Naive thymus-derived CD4-positive, alpha-beta T cell (primary cell): ENCODE results near the gene NAP1L1. TPM values are rescaled to one million over a fixed set of nuclear protein-coding genes. Genes with fewer than 3 reads are reported as not detected.

Experiments
- ATAC-seq: fragments of 150-1000 bp; cut with Tn5 transposase; 2 replicates; pipeline ENCODE4 v1.10.0; 2021; ENCODE audit warnings: mild to moderate bottlenecking, moderate library complexity
- CTCF ChIA-PET: fragments of 350-600 bp; sonication (Branson Sonifier 250); formaldehyde crosslinking; loops from one replicate; lab custom pipeline; 2021; ENCODE audit warnings: antibody characterized with exemption; lab: Charles Lee
- POLR2A ChIA-PET: fragments of 350-600 bp; sonication (Branson Sonifier 250); formaldehyde crosslinking; loops from one replicate; lab custom pipeline; 2021; ENCODE audit warnings: antibody characterized with exemption, inconsistent platforms; lab: Charles Lee
- DNase-seq, 9 donors: peaks; one replicate each; pipeline versions ENCODE4 v3.0.0 to v3.0.0-alpha.2; 2020 to 2022; ENCODE audit warnings: mixed read lengths in 1 of 9
- H3K27ac ChIP-seq: one replicate; pipeline ENCODE4 v1.7.0; 2013; ENCODE audit warnings: mild to moderate bottlenecking, low read depth, low read length, moderate library complexity
- H3K27me3 ChIP-seq, 2 donors: one replicate each; pipeline ENCODE4 v1.7.0; 2013; ENCODE audit warnings: low read length in 2 of 2, mild to moderate bottlenecking in 2 of 2, moderate library complexity in 2 of 2; ENCODE audit not compliant: control insufficient read depth in 2 of 2, insufficient read depth in 2 of 2
- H3K36me3 ChIP-seq, 3 experiments: 1 replicate in 2 of 3; 2 replicates in 1 of 3; pipeline ENCODE4 v1.7.0; 2013; ENCODE audit warnings: low read length in 3 of 3, mild to moderate bottlenecking in 3 of 3, moderate library complexity in 1 of 3; ENCODE audit not compliant: insufficient read depth in 3 of 3, control insufficient read depth in 2 of 3
- H3K4me1 ChIP-seq, 2 donors: one replicate each; pipeline ENCODE4 v1.7.0; 2013; ENCODE audit warnings: low read length in 2 of 2, mild to moderate bottlenecking in 2 of 2, moderate library complexity in 1 of 2; ENCODE audit not compliant: control insufficient read depth in 2 of 2, insufficient read depth in 2 of 2
- H3K4me3 ChIP-seq: 2 replicates; pipeline ENCODE4 v1.7.0; 2013; ENCODE audit warnings: mild to moderate bottlenecking, low read length
- H3K9me3 ChIP-seq, 3 experiments: 1 replicate in 2 of 3; 2 replicates in 1 of 3; pipeline ENCODE4 v1.7.0; 2013; ENCODE audit warnings: low read length in 3 of 3; ENCODE audit not compliant: control insufficient read depth in 2 of 3
- H3K27ac Mint-ChIP-seq, 9 donors: one replicate each; pipeline ENCODE4 v1.8.0; 2020 to 2022; ENCODE audit warnings: mixed read lengths in 9 of 9, mild to moderate bottlenecking in 8 of 9, moderate library complexity in 5 of 9, inconsistent platforms in 2 of 9
- H3K27me3 Mint-ChIP-seq, 5 donors: one replicate each; pipeline ENCODE4 v1.8.0; 2021 to 2022; ENCODE audit warnings: mixed read lengths in 5 of 5, mild to moderate bottlenecking in 1 of 5
- H3K36me3 Mint-ChIP-seq, 5 donors: one replicate each; pipeline ENCODE4 v1.8.0; 2020 to 2022; ENCODE audit warnings: mixed read lengths in 5 of 5, mild to moderate bottlenecking in 3 of 5, inconsistent platforms in 1 of 5
- H3K4me1 Mint-ChIP-seq, 7 donors: one replicate each; pipeline ENCODE4 v1.8.0; 2020 to 2022; ENCODE audit warnings: mixed read lengths in 7 of 7, mild to moderate bottlenecking in 3 of 7, inconsistent platforms in 1 of 7
- H3K4me3 Mint-ChIP-seq, 10 donors: one replicate each; pipeline ENCODE4 v1.8.0; 2020 to 2022; ENCODE audit warnings: mild to moderate bottlenecking in 10 of 10, mixed read lengths in 10 of 10, moderate library complexity in 6 of 10, inconsistent platforms in 2 of 10
- H3K9me3 Mint-ChIP-seq, 11 donors: one replicate each; pipeline ENCODE4 v1.8.0; 2020 to 2022; ENCODE audit warnings: mixed read lengths in 11 of 11, mild to moderate bottlenecking in 4 of 11, inconsistent platforms in 1 of 11, moderate library complexity in 1 of 11
- intact Hi-C, 2 donors: fragments of 100-400 bp; cut with micrococcal nuclease; formaldehyde crosslinking; loops; one replicate each; pipeline ENCODE4 v1.15.1; 2023
- polyA plus RNA-seq, 2 donors: library from polyadenylated mRNA; unstranded; fragments of 300-500 nt; fragmentation: Illumina TruSeq; gene quantifications; one replicate each; pipeline ENCODE4 v1.2.3, GENCODE V29; 2021
- total RNA-seq, 6 experiments: library from RNA in 5 of 6; stranded (reverse) in 5 of 6; gene quantifications; 1 replicate in 5 of 6; 2 replicates in 1 of 6; pipeline ENCODE4 v1.2.3 and lab custom pipeline; 2021 to 2026

NAP1L1 gene
- total and polyA plus RNA-seq, 7 experiments from 2014 or later: 172 to 862 (median 557) TPM

GRCh38 chr12:76031414-76032042 is 53.0 kb downstream of the NAP1L1 start, which contains the start of gene PHLDA1:
Gene PHLDA1, minus strand, starts transcription at chr12:76031776.
- Mint-ChIP-seq H3K4me3 (peak within 1 kb of the TSS; percentile 85 to 98 (median 93)), H3K27ac (peak within 1 kb of the TSS; percentile 74 to 98 (median 82)), H3K27me3 (peaks cover 0 to 5% (median 0%) of the 10 kb centered on the region in 5 donors), H3K4me1 (peaks cover 5 to 58% (median 23%) of the 10 kb centered on the region in 7 donors), H3K36me3 (peaks cover 0 to 20% (median 0%) of the 10 kb centered on the region in 5 donors), H3K9me3 (peaks cover 0 to 2% (median 0%) of the 10 kb centered on the region in 11 donors)
- peaks cover 5% of the 10 kb centered on the region in 2 donors for H3K4me1 ChIP-seq
- peak; percentile 56 to 97 (median 69) for DNase-seq
- no peaks in the 10 kb centered on the region for H3K27me3 ChIP-seq
- peak within 1 kb of the TSS; percentile 74 for H3K27ac ChIP-seq
- peak; percentile 91 for ATAC-seq
- H3K4me3 ChIP-seq: peak within 1 kb of the TSS; percentile 76
- POLR2A ChIA-PET: interaction anchor here (0.6 to 2.7 kb wide), 10 partner anchors 9 to 732 kb away, joined by 3 to 15 read pairs (median 4); partner anchors contain the start of genes GLIPR1L2, KRR1, NAP1L1 and OSBPL8
- H3K9me3 ChIP-seq: no peaks in the 10 kb centered on the region
- no peaks in the 10 kb centered on the region for H3K36me3 ChIP-seq
- CTCF ChIA-PET: interaction anchor here (0.6 to 1.5 kb wide), 7 partner anchors 11 to 547 kb away, joined by 3 to 4 read pairs (median 3); partner anchors contain the start of gene KRR1
- intact Hi-C loops: loop anchor here (1.0 to 10.0 kb wide), 17 partner anchors 11 to 1347 kb away; partner anchors contain the start of genes KRR1 (in 2 of the 2), NAP1L1 (in 2 of the 2), OSBPL8 (in 2 of the 2) and ZDHHC17 (in 2 of the 2)

DNA sequence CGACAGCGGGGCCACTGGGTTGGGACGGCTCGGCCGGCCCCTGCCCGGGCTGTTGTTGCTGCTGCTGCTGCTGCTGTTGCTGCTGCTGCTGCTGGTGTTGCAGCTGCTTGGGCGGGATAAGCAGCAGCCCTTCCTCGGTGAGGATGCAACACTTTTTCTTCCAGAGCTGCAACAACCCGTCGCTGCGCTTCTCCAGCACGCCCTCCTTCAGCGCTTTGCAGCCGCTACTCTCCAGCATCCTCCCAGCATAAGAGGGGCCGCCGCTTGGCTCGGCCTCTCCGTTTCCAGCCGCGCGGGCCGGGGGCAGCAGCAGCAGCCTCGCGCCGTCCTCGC is 53.4 kb downstream of the NAP1L1 start:
- H3K4me1 Mint-ChIP-seq: peaks cover 5 to 62% (median 23%) of the 10 kb centered on the region in 7 donors
- peak overlapping the region in 6 of 9 donors; percentile 34 to 98 (median 78) for H3K27ac Mint-ChIP-seq
- Histone ChIP-seq H3K27ac (peak overlapping the region; percentile 74), H3K4me1 (peaks cover 5% of the 10 kb centered on the region in 2 donors), H3K27me3 (no peaks in the 10 kb centered on the region), H3K9me3 (no peaks in the 10 kb centered on the region), H3K4me3 (peak overlapping the region; percentile 76), H3K36me3 (no peaks in the 10 kb centered on the region)
- intact Hi-C loops: loop anchor here (1.0 to 10.0 kb wide), 17 partner anchors 11 to 1346 kb away; partner anchors contain the start of genes KRR1 (in 2 of the 2), NAP1L1 (in 2 of the 2), OSBPL8 (in 2 of the 2) and ZDHHC17 (in 2 of the 2)
- ChIA-PET CTCF (interaction anchor here (1.2 to 1.5 kb wide), 3 partner anchors 316 to 546 kb away, joined by 3 to 4 read pairs (median 4); partner anchors contain the start of gene KRR1), POLR2A (interaction anchor here (0.7 to 2.7 kb wide), 8 partner anchors 9 to 640 kb away, joined by 3 to 15 read pairs (median 5); partner anchors contain the start of genes GLIPR1L2, KRR1, NAP1L1 and OSBPL8)
- peak in 1 of 9 donors; percentile 7 for DNase-seq
- H3K36me3 Mint-ChIP-seq: peaks cover 0 to 20% (median 0%) of the 10 kb centered on the region in 5 donors
- H3K9me3 Mint-ChIP-seq: peaks cover 0 to 2% (median 0%) of the 10 kb centered on the region in 11 donors
- H3K27me3 Mint-ChIP-seq: peaks cover 0 to 5% (median 0%) of the 10 kb centered on the region in 5 donors
- no peak for ATAC-seq
- peak overlapping the region; percentile 85 to 98 (median 93) for H3K4me3 Mint-ChIP-seq

- CTCF ChIA-PET: interaction anchor here (1.3 kb wide), 1 partner anchor 519 kb away, joined by 4 read pairs; the partner anchor contains the start of gene KRR1
- H3K4me3 ChIP-seq: peak overlapping the region; percentile 76
- Mint-ChIP-seq H3K27me3 (peaks cover 0 to 5% (median 0%) of the 10 kb centered on the region in 5 donors), H3K4me3 (peak overlapping the region; percentile 85 to 98 (median 93)), H3K9me3 (peaks cover 0 to 2% (median 0%) of the 10 kb centered on the region in 11 donors), H3K27ac (peak overlapping the region; percentile 40 to 98 (median 76)), H3K36me3 (peaks cover 0 to 18% (median 0%) of the 10 kb centered on the region in 5 donors), H3K4me1 (peaks cover 5 to 64% (median 23%) of the 10 kb centered on the region in 7 donors)
- peaks cover 5% of the 10 kb centered on the region in 2 donors for H3K4me1 ChIP-seq
- peak overlapping the region; percentile 74 for H3K27ac ChIP-seq
- intact Hi-C loops: loop anchor here (1.0 to 10.0 kb wide), 17 partner anchors 10 to 1346 kb away; partner anchors contain the start of genes KRR1 (in 2 of the 2), NAP1L1 (in 2 of the 2), OSBPL8 (in 2 of the 2) and ZDHHC17 (in 2 of the 2)
- no peaks in the 10 kb centered on the region for H3K36me3 ChIP-seq
- DNase-seq (peak; percentile 18 to 75 (median 44)), ATAC-seq (no peak)
- no peaks in the 10 kb centered on the region for H3K27me3 ChIP-seq
- POLR2A ChIA-PET: interaction anchor here (0.7 to 2.7 kb wide), 6 partner anchors 10 to 549 kb away, joined by 3 to 15 read pairs (median 6); partner anchors contain the start of genes KRR1, NAP1L1 and OSBPL8
- no peaks in the 10 kb centered on the region for H3K9me3 ChIP-seq
These were observed 54.0 kb downstream of the NAP1L1 start for GRCh38 chr12:76030341-76031080.

- peaks cover 5% of the 10 kb centered on the region in 2 donors for H3K4me1 ChIP-seq
- ChIA-PET POLR2A (interaction anchor here (2.1 to 2.7 kb wide), 2 partner anchors 9 to 519 kb away, joined by 8 to 15 read pairs; partner anchors contain the start of gene KRR1), CTCF (no interaction called here)
- H3K9me3 ChIP-seq: no peaks in the 10 kb centered on the region
- no peaks in the 10 kb centered on the region for H3K36me3 ChIP-seq
- peaks cover 0 to 2% (median 0%) of the 10 kb centered on the region in 11 donors for H3K9me3 Mint-ChIP-seq
- peak overlapping the region; percentile 76 for H3K4me3 ChIP-seq
- peak in 5 of 9 donors; percentile 4 to 49 (median 9) for DNase-seq
- peaks cover 0 to 5% (median 0%) of the 10 kb centered on the region in 5 donors for H3K27me3 Mint-ChIP-seq
- no peaks in the 10 kb centered on the region for H3K27me3 ChIP-seq
- H3K4me3 Mint-ChIP-seq: peak overlapping the region; percentile 85 to 98 (median 93)
- H3K27ac ChIP-seq: no peak overlapping the region
- H3K27ac Mint-ChIP-seq: peak overlapping the region in 7 of 9 donors; percentile 4 to 98 (median 82)
- intact Hi-C loops: loop anchor here (2.0 to 10.0 kb wide), 9 partner anchors 85 to 1345 kb away; partner anchors contain the start of genes ZDHHC17 (in 2 of the 2), BBS10 (in 1 of the 2), GLIPR1L2 (in 1 of the 2) and OSBPL8 (in 1 of the 2)
- peaks cover 0 to 18% (median 0%) of the 10 kb centered on the region in 5 donors for H3K36me3 Mint-ChIP-seq
- peaks cover 5 to 66% (median 23%) of the 10 kb centered on the region in 7 donors for H3K4me1 Mint-ChIP-seq
- no peak for ATAC-seq
These were observed 54.5 kb downstream of the NAP1L1 start for GRCh38 chr12:76029982-76030340.

DNA sequence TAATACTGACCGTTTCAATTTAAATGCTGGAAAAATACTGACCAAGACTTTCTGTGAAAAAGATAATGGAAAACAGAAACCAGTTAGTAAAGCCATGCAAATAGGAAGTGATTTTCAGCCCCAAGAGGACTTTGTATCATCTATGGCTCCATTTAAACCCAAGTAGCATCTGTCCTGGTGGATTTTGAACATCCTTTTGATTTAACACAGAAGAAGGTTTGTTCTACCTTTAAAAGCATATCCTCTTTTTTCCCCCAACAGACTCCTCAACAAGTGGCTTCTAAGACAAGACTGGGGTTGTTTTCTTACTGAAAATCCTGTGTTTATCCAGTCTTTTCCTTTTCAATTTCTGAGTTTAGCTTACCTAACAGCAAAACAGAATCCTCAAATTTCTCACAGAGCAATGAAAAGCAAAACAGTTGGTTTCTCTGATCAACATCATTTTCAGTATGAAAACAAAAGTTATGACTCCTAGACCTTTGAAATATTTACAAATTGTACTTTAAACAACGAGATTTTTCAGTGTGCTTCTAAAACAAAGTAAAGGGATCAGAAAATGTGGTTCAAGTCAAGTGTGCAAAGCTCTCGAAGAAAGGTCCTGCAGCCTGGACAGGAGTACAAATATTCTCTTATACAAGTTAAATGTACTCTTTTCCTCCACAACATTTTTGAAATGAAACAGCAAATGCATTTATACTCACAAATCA is 55.8 kb downstream of the NAP1L1 start:
- H3K4me3 Mint-ChIP-seq: peak overlapping the region in 4 of 10 donors; percentile 4 to 91 (median 44)
- CTCF ChIA-PET: no interaction called here
- DNase-seq (no peak), ATAC-seq (no peak)
- peaks cover 0 to 18% (median 0%) of the 10 kb centered on the region in 5 donors for H3K36me3 Mint-ChIP-seq
- intact Hi-C loops: no loop called here
- Histone ChIP-seq H3K27ac (no peak overlapping the region), H3K4me3 (no peak overlapping the region), H3K27me3 (no peaks in the 10 kb centered on the region), H3K36me3 (no peaks in the 10 kb centered on the region), H3K9me3 (no peaks in the 10 kb centered on the region), H3K4me1 (peaks cover 5% of the 10 kb centered on the region in 2 donors)
- peaks cover 5 to 65% (median 23%) of the 10 kb centered on the region in 7 donors for H3K4me1 Mint-ChIP-seq
- POLR2A ChIA-PET: interaction anchor here (0.6 kb wide), 1 partner anchor 51 kb away, joined by 3 read pairs; no protein-coding TSS in a partner anchor
- H3K9me3 Mint-ChIP-seq: peaks cover 0 to 2% (median 0%) of the 10 kb centered on the region in 11 donors
- H3K27ac Mint-ChIP-seq: peak overlapping the region in 1 of 9 donors; percentile 98
- H3K27me3 Mint-ChIP-seq: peaks cover 0 to 5% (median 0%) of the 10 kb centered on the region in 5 donors
